BJ (cell line): ENCODE measurements around the gene HNRNPUL2. TPM values are rescaled to one million over a fixed set of nuclear protein-coding genes. Genes with fewer than 3 reads are reported as not detected.

Experiments
- CTCF ChIA-PET: fragments of 350-600 bp; formaldehyde crosslinking; extraction: SDS; loops from one replicate; lab custom pipeline; 2021; ENCODE audit warnings: antibody characterized with exemption, inconsistent platforms; lab: Yijun Ruan, JAX
- POLR2A ChIA-PET: fragments of 300-600 bp; sonication (Branson Sonifier 250); formaldehyde crosslinking; extraction: SDS; loops from one replicate; lab custom pipeline; 2021; ENCODE audit warnings: antibody characterized with exemption; lab: Charles Lee
- DNase-seq: peaks from one replicate; pipeline ENCODE4 v3.0.0-alpha.2; 2011; ENCODE audit warnings: low read depth
- H3K27me3 ChIP-seq: 2 replicates; pipeline ENCODE4 v1.6.0; 2011; ENCODE audit warnings: low read length; ENCODE audit not compliant: control insufficient read depth, insufficient read depth
- H3K36me3 ChIP-seq: 2 replicates; pipeline ENCODE4 v1.5.1; 2011; ENCODE audit warnings: low read length; ENCODE audit not compliant: control insufficient read depth, insufficient read depth
- H3K4me3 ChIP-seq: 2 replicates; pipeline ENCODE4 v1.5.1; 2011; ENCODE audit warnings: low read depth, mild to moderate bottlenecking, control low read depth, low read length
- CTCF ChIP-seq: IDR thresholded peaks from 2 replicates; pipeline ENCODE4 v1.5.1; 2011; ENCODE audit warnings: low read depth, mild to moderate bottlenecking, control low read depth, inconsistent platforms, low read length, moderate library complexity; ENCODE audit not compliant: insufficient read depth
- polyA minus RNA-seq: library from RNA; depleted of rRNA, polyadenylated mRNA; stranded (reverse); fragments of >200 nt; gene quantifications from 2 replicates; pipeline ENCODE4 v1.2.3, GENCODE V29; 2011; rRNA and poly(A)+ RNA removed
- polyA plus RNA-seq: library from polyadenylated mRNA; depleted of rRNA; stranded (reverse); fragments of >200 nt; gene quantifications from 2 replicates; pipeline ENCODE4 v1.2.3, GENCODE V29; 2011; rRNA removed

HNRNPUL2 gene
- polyA plus RNA-seq = 10.0 and 17.3 TPM in 2 replicates
- 7.9 and 13.1 TPM in 2 replicates for polyA minus RNA-seq

- DNase-seq = peak; percentile 91
- H3K4me3 ChIP-seq = peak within 1 kb of the TSS; percentile 88
- POLR2A ChIA-PET = interaction anchor here (0.5 to 2.2 kb wide), 12 partner anchors 18 to 300 kb away, joined by 3 to 12 read pairs (median 5); partner anchors contain the start of genes C11orf98, CSKMT, EEF1G and MTA2
- H3K36me3 ChIP-seq = peaks cover 6% of the 10 kb centered on the region
- CTCF ChIA-PET = interaction anchor here (0.6 to 1.4 kb wide), 9 partner anchors 11 to 130 kb away, joined by 3 read pairs; partner anchors contain the start of genes BSCL2 and UBXN1
- no peak; the same call in 1 of the 2 replicates for TF ChIP-seq CTCF
- H3K27me3 ChIP-seq = no peaks in the 10 kb centered on the region
Observed at GRCh38 chr11:62727165-62727871, at the start of gene HNRNPUL2. Gene HNRNPUL2 (minus strand): TSS chr11:62727457. CDS start chr11:62727156, 301 bp downstream.

GRCh38 chr11:62775646-62776045 lies 48.4 kb upstream of the HNRNPUL2 start:
- ChIA-PET CTCF (interaction anchor here (1.2 to 12.0 kb wide), 2 partner anchors 11 to 106 kb away, joined by 3 to 122 read pairs; partner anchors contain the start of gene TMEM179B), POLR2A (no interaction called here)
- no peak for DNase-seq
- Histone ChIP-seq H3K27me3 (no peaks in the 10 kb centered on the region), H3K36me3 (peaks cover 10% of the 10 kb centered on the region), H3K4me3 (no peak overlapping the region)
- no peak for TF ChIP-seq CTCF

- peaks cover 10% of the 10 kb centered on the region for H3K36me3 ChIP-seq
- CTCF ChIA-PET = interaction anchor here (1.2 to 12.0 kb wide), 2 partner anchors 12 to 107 kb away, joined by 3 to 122 read pairs; partner anchors contain the start of gene TMEM179B
Observed at GRCh38 chr11:62774407-62774806, 47.1 kb upstream of the HNRNPUL2 start.

GRCh38 chr11:62771144-62772021 lies 44.1 kb upstream of the HNRNPUL2 start, which contains the start of gene TAF6L:
Gene TAF6L (plus strand): TSS chr11:62771396. CDS start chr11:62775784, 4,388 bp downstream.
- POLR2A ChIA-PET = interaction anchor here (0.6 to 1.4 kb wide), 4 partner anchors 10 to 70 kb away, joined by 3 to 10 read pairs (median 8); partner anchors contain the start of genes POLR2G, STX5 and ZBTB3
- peak; percentile 80 for DNase-seq
- H3K36me3 ChIP-seq = peaks cover 2% of the 10 kb centered on the region
- H3K27me3 ChIP-seq = no peaks in the 10 kb centered on the region
- peak within 1 kb of the TSS; percentile 69 for H3K4me3 ChIP-seq
- CTCF ChIA-PET = interaction anchor here (0.6 to 12.0 kb wide), 5 partner anchors 15 to 377 kb away, joined by 3 to 122 read pairs (median 3); partner anchors contain the start of genes SLC3A2 and TMEM179B
- no peak for TF ChIP-seq CTCF

More at GRCh38 chr11:62774407-62774806, 47.1 kb upstream of the HNRNPUL2 start:
- POLR2A ChIA-PET = no interaction called here
- DNase-seq = no peak
- Histone ChIP-seq H3K27me3 (no peaks in the 10 kb centered on the region), H3K4me3 (no peak overlapping the region)
- TF ChIP-seq CTCF = no peak
